Uterus (tissue), 2 donors: ENCODE measurements around the gene KRT15.

ENCODE experiments used
- CTCF ChIP-seq, 4 experiments: fragments of 200-600 bp in 2 of 4; fragments of 450-650 bp in 2 of 4; sonication (generic) in 2 of 4; IDR thresholded peaks; one replicate each; pipeline ENCODE4 v1.5.1; 2016 to 2019; ENCODE audit warnings: antibody characterized with exemption in 4 of 4, mild to moderate bottlenecking in 2 of 4, moderate library complexity in 1 of 4
- POLR2A ChIP-seq, 2 donors: fragments of 450-650 bp; IDR thresholded peaks; one replicate each; pipeline ENCODE4 v1.6.1; 2016; ENCODE audit warnings: antibody characterized with exemption in 2 of 2, mild to moderate bottlenecking in 1 of 2, moderate library complexity in 1 of 2

DNA sequence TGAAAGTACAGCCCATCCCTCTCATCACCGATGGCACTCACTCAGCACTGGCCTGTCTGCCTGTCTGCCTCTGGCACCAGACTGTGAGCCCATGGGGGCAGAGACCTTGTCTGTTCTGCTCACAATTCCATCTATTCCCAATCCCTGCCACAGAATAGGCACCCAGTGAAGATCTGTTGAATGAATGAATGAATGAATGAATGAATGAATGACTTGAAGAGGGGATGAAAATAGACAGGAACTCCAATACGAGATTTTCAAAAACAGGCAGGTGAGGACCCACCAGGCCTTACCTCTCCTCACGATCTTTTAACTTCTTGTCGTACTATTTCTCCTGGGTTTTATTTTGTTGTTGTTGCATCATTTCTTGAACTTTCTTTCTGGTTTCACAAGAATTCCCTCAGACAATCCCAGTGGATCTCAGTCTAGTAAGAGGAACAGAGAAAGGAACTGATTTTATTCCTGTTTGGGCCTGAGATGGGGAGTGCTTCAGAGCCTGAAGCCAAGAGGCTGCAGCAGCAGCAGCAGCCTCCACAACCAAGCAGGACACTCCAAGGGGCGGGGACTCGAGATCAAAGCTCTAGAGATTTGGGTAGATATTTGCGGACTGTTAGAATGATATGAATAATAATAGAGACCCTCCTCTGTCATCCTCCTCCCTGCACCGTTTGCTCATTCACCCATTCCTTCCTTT, 35.4 kb upstream of the KRT15 start:
- no peak for TF ChIP-seq CTCF (IDR thresholded peaks at IDR 0.05)
- no peak for TF ChIP-seq POLR2A (IDR thresholded peaks at IDR 0.05)
